Neural cell (in vitro differentiated cells): ENCODE results near the gene IL3.

Experiments used
- CTCF ChIP-seq: fragments of 450-650 bp; IDR thresholded peaks from 2 replicates; pipeline ENCODE4 v1.5.1; 2014; ENCODE audit warnings: antibody characterized with exemption, mild to moderate bottlenecking, moderate library complexity; ENCODE audit not compliant: poor library complexity, severe bottlenecking
- EP300 ChIP-seq: fragments of 450-650 bp; conservative IDR thresholded peaks from 2 replicates; pipeline ENCODE4 v1.6.1; 2014; ENCODE audit warnings: antibody characterized with exemption, mild to moderate bottlenecking, moderate library complexity; ENCODE audit not compliant: poor library complexity, severe bottlenecking
- EZH2 ChIP-seq: fragments of 200-600, 300-800 bp; shearing (Covaris generic), sonication (generic); IDR thresholded peaks from 2 replicates; pipeline ENCODE4 v1.6.1; 2014; ENCODE audit warnings: antibody characterized with exemption, low read length, borderline replicate concordance, mild to moderate bottlenecking; ENCODE audit not compliant: insufficient read depth, poor library complexity, severe bottlenecking
- POLR2AphosphoS5 ChIP-seq: IDR thresholded peaks from 2 replicates; pipeline ENCODE4 v1.6.1; 2012
- RAD21 ChIP-seq: fragments of 450-650 bp; conservative IDR thresholded peaks from 2 replicates; pipeline ENCODE4 v1.6.1; 2014; ENCODE audit warnings: antibody characterized with exemption, mild to moderate bottlenecking, moderate library complexity
- SMC3 ChIP-seq: fragments of 450-650 bp; conservative IDR thresholded peaks from 2 replicates; pipeline ENCODE4 v1.6.1; 2014; ENCODE audit warnings: antibody characterized with exemption, mild to moderate bottlenecking, moderate library complexity; ENCODE audit not compliant: poor library complexity
- TAF1 ChIP-seq: IDR thresholded peaks from 2 replicates; pipeline ENCODE4 v1.6.1; 2012; ENCODE audit warnings: low read depth

GRCh38 chr5:132011622-132012343, 48.7 kb upstream of the IL3 start, which contains the start of gene ACSL6:
- TF ChIP-seq TAF1, result no peak
- peak; percentile 43 for TF ChIP-seq CTCF
- no peak for TF ChIP-seq RAD21
- peak; percentile 43 for TF ChIP-seq EP300
- peak; percentile 21 for TF ChIP-seq SMC3
- TF ChIP-seq POLR2AphosphoS5, result no peak
- no peak for TF ChIP-seq EZH2
